Loucy (cell line): Measurements from ENCODE around the gene FANCE.

ENCODE experiments used
- H2AFZ ChIP-seq: fragments of 200-600 bp; sonication (generic); 2 replicates; pipeline ENCODE4 v1.6.0; 2016; ENCODE audit warnings: antibody characterized with exemption, mild to moderate bottlenecking, low read length, moderate library complexity
- H3F3A ChIP-seq: fragments of 200-600 bp; 2 replicates; pipeline ENCODE4 v1.6.0; 2016; ENCODE audit warnings: antibody characterized with exemption, low read depth, mild to moderate bottlenecking
- H3K27me3 ChIP-seq: fragments of 200-600 bp; sonication (generic); 2 replicates; pipeline ENCODE4 v1.6.1; 2014; ENCODE audit warnings: low read length, mild to moderate bottlenecking; ENCODE audit not compliant: insufficient read depth, poor library complexity, severe bottlenecking
- H3K36me3 ChIP-seq: fragments of 200-600 bp; sonication (generic); 2 replicates; pipeline ENCODE4 v1.6.1; 2016; ENCODE audit warnings: low read length; ENCODE audit not compliant: insufficient read depth
- H3K4me1 ChIP-seq: fragments of 200-600 bp; sonication (generic); 2 replicates; pipeline ENCODE4 v1.5.1; 2014; ENCODE audit warnings: low read length, mild to moderate bottlenecking; ENCODE audit not compliant: insufficient read depth, poor library complexity, severe bottlenecking
- H3K4me2 ChIP-seq: fragments of 200-600 bp; sonication (generic); 2 replicates; pipeline ENCODE4 v1.6.0; 2014; ENCODE audit warnings: antibody characterized with exemption, low read length, low read depth, mild to moderate bottlenecking; ENCODE audit not compliant: poor library complexity, severe bottlenecking
- H3K4me3 ChIP-seq: fragments of 200-600 bp; sonication (generic); 2 replicates; pipeline ENCODE4 v1.5.1; 2014; ENCODE audit warnings: low read length, mild to moderate bottlenecking, mixed read lengths; ENCODE audit not compliant: poor library complexity, severe bottlenecking
- H3K79me2 ChIP-seq: fragments of 200-600 bp; sonication (generic); 2 replicates; pipeline ENCODE4 v1.6.1; 2014; ENCODE audit warnings: low read length; ENCODE audit not compliant: insufficient read depth
- H3K9ac ChIP-seq: fragments of 200-600 bp; sonication (generic); 2 replicates; pipeline ENCODE4 v1.6.0; 2014; ENCODE audit warnings: mild to moderate bottlenecking, low read depth, low read length, moderate library complexity; ENCODE audit not compliant: poor library complexity, severe bottlenecking
- H3K9me2 ChIP-seq: fragments of 200-600 bp; sonication (generic); replicated peaks from 2 replicates; pipeline ENCODE4 v1.6.1; 2016; ENCODE audit warnings: low read depth, low read length, mixed read lengths
- H3K9me3 ChIP-seq: fragments of 200-600 bp; sonication (generic); 2 replicates; pipeline ENCODE4 v1.6.1; 2014; ENCODE audit warnings: mild to moderate bottlenecking, antibody characterized with exemption, low read length, low read depth; ENCODE audit not compliant: insufficient read depth
- H4K20me1 ChIP-seq: fragments of 200-600 bp; sonication (generic); 2 replicates; pipeline ENCODE4 v1.6.0; 2014; ENCODE audit warnings: antibody characterized with exemption, low read length, mild to moderate bottlenecking; ENCODE audit not compliant: insufficient read depth, poor library complexity, severe bottlenecking
- EZH2phosphoT487 ChIP-seq: fragments of 200-600 bp; IDR thresholded peaks from 2 replicates; pipeline ENCODE4 v1.6.1; 2018; ENCODE audit warnings: antibody characterized with exemption, mild to moderate bottlenecking, moderate library complexity, borderline replicate concordance
- TF ChIP-seq, protein P1 (sequence below): fragments of 200-600 bp; sonication (generic); conservative IDR thresholded peaks from 2 replicates; pipeline ENCODE4 v1.5.1; 2014; ENCODE audit warnings: mild to moderate bottlenecking, antibody characterized with exemption, low read length

The FANCE gene

DNA sequence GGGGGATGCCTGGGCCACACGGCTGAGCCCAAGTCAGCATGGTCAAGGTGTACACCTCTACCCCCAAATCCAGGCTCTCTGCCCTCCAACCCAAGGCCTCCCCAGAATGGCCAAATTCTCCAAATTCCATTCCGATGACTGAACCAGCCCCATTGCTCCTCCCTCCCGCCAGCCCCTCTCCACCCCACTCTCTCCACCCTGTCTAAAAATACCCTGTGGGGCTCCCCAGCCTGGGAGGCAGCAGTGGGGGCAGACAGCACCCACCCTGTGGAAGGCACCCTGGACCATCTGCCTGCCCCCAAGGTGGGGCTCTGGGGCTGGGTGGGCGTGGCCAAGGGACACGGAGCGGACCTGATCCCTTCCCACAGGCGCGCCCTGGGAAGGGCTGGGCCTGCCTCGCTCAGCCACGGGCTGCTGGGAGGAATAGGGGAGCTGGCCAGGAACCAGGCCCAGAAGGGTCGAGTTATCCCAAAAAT lies 33.3 kb downstream of the FANCE start:
- Histone ChIP-seq H3K4me2 (no peak overlapping the region), H3K9ac (no peak overlapping the region), H3K36me3 (no peaks in the 10 kb centered on the region), H4K20me1 (no peaks in the 10 kb centered on the region), H3K9me2 (no peaks in the 10 kb centered on the region), H3K27me3 (no peaks in the 10 kb centered on the region), H3K79me2 (no peaks in the 10 kb centered on the region), H2AFZ (no peak overlapping the region), H3K9me3 (no peaks in the 10 kb centered on the region), H3F3A (no peaks in the 10 kb centered on the region), H3K4me1 (no peaks in the 10 kb centered on the region), H3K4me3 (no peak overlapping the region)
- no peak for TF ChIP-seq EZH2phosphoT487
- TF ChIP-seq, protein P1, sequence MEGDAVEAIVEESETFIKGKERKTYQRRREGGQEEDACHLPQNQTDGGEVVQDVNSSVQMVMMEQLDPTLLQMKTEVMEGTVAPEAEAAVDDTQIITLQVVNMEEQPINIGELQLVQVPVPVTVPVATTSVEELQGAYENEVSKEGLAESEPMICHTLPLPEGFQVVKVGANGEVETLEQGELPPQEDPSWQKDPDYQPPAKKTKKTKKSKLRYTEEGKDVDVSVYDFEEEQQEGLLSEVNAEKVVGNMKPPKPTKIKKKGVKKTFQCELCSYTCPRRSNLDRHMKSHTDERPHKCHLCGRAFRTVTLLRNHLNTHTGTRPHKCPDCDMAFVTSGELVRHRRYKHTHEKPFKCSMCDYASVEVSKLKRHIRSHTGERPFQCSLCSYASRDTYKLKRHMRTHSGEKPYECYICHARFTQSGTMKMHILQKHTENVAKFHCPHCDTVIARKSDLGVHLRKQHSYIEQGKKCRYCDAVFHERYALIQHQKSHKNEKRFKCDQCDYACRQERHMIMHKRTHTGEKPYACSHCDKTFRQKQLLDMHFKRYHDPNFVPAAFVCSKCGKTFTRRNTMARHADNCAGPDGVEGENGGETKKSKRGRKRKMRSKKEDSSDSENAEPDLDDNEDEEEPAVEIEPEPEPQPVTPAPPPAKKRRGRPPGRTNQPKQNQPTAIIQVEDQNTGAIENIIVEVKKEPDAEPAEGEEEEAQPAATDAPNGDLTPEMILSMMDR = no peak

DNA sequence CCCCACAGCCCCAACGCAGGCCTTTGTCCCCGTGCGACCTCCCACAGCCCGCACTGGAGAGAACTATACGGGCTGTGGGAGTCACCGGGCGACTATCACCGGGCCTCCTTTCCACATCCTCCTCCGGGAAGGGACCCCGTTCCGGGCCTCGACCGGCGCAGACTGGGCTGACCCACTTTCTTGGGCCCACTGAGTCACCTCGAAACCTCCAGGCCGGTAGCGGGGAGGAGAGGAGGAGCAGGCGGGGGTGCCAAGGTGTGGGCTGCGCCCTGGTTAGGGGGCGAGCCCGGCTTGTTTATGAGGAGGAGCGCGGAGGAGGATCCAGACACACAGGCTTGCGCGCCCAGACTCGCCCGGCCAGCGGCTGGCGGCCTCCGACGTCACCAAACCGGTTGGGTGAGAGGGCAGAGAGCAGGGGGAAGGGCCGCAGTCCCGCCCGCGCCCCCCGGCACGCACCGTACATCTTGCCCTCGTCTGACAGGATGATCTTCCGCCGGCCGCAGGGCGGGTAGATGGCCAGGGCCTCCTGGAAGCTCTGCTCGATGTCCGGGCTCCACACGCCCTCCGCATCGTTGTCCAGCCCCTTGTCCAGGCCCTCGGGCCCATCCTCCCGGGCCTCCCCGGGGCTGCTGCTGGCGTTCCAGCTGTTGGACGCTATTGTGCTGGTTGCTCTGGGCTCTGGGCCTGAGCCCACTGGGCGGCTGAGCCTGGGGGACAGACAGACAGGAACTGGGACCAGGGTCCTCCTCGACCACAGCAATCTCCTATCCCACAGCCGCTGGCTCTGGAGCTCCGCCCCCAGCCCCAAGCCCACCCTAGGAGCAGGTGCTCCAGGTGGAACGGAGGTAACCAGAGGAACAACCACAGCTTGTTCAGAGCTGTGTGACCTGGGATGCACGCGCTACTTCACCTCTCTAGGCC lies 34.1 kb downstream of the FANCE start:
- H3K79me2 ChIP-seq = no peaks in the 10 kb centered on the region
- no peaks in the 10 kb centered on the region for H3K4me1 ChIP-seq
- no peak overlapping the region for H3K4me2 ChIP-seq
- no peaks in the 10 kb centered on the region for H3K27me3 ChIP-seq
- no peaks in the 10 kb centered on the region for H3K9me2 ChIP-seq
- H3F3A ChIP-seq = no peaks in the 10 kb centered on the region
- no peaks in the 10 kb centered on the region for H3K9me3 ChIP-seq
- no peaks in the 10 kb centered on the region for H4K20me1 ChIP-seq
- H2AFZ ChIP-seq = no peak overlapping the region
- no peak overlapping the region for H3K9ac ChIP-seq
- H3K36me3 ChIP-seq = no peaks in the 10 kb centered on the region
- no peak overlapping the region for H3K4me3 ChIP-seq
- no peak for TF ChIP-seq EZH2phosphoT487
- TF ChIP-seq, protein P1 = no peak

DNA sequence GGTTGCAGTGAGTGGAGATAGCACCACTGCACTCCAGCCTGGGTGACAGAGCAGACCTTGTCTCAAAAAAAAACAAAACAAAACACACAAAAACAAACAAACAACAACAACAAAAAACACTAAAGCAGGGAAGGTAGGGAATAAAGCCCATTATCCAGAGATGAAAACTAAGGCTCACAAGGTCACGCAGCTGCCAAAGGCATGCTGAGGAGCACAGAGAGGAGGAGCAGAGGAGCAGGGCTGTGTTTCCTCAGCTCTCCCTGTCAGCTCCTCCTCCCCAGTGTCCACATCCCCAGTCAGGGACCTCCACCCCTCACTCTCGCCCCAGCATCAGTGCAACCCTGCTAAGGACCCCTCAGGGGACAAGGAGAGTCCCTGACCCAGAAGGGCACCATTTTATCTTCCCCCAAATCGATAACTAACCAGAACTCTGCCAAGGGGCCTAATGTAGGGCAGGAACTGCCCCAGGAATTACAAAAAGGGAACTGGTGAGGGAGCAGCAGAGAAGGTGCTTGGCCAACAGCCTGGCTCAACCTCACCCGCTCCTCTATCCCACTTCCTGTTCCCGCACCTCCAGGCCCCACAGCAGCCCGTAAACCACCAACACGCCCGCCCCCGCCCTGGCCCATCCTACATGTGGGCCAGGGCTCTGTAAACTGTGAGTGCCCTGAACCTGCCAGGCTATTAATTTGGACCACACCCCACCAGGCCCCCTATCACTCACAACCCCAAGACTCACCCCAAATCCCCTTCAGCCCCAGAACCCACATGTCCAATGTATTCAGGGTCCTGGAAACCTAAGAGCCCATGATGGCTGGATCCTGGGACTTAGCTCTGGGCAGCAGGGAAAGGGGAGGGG lies 35.7 kb downstream of the FANCE start:
- Histone ChIP-seq H3K4me1 (peaks cover 13% of the 10 kb centered on the region), H3K9me3 (no peaks in the 10 kb centered on the region), H3K9ac (no peak overlapping the region), H3K4me3 (no peak overlapping the region), H3K79me2 (no peaks in the 10 kb centered on the region), H4K20me1 (no peaks in the 10 kb centered on the region), H3K9me2 (no peaks in the 10 kb centered on the region), H3K27me3 (no peaks in the 10 kb centered on the region), H3K36me3 (no peaks in the 10 kb centered on the region), H2AFZ (no peak overlapping the region), H3K4me2 (no peak overlapping the region), H3F3A (no peaks in the 10 kb centered on the region)
- TF ChIP-seq, protein P1 = no peak
- no peak for TF ChIP-seq EZH2phosphoT487
